Mucosa of descending colon (tissue), 3 donors: ENCODE measurements around the gene RAB19. TPM values are rescaled to one million over a fixed set of nuclear protein-coding genes. Genes with fewer than 3 reads are reported as not detected.
"Not testable (repeated sequence)": the region's sequence is repeated elsewhere in the genome, so short reads cannot be mapped to it uniquely, and the experiment has no call there.

Source experiments
- ATAC-seq: fragments of 200-7000 bp; cut with Tn5 transposase; one replicate; pipeline ENCODE4 v1.9.1; 2020; ENCODE audit warnings: mild to moderate bottlenecking, moderate library complexity
- DNase-seq, 3 donors: peaks; one replicate each; pipeline ENCODE4 v3.0.0-alpha.2; 2020
- H3K36me3 ChIP-seq: fragments of 200-600 bp; one replicate; pipeline ENCODE4 v1.8.0; 2021; ENCODE audit warnings: low read depth, mild to moderate bottlenecking
- H3K4me1 ChIP-seq: fragments of 200-600 bp; one replicate; pipeline ENCODE4 v1.8.0; 2021; ENCODE audit warnings: low read depth, mild to moderate bottlenecking
- H3K4me3 ChIP-seq: fragments of 200-600 bp; one replicate; pipeline ENCODE4 v1.8.0; 2021; ENCODE audit warnings: mild to moderate bottlenecking
- H3K9me3 ChIP-seq: fragments of 200-600 bp; one replicate; pipeline ENCODE4 v1.8.0; 2021; ENCODE audit warnings: mild to moderate bottlenecking
- intact Hi-C, 2 donors: fragments of 100-400 bp; cut with DNase I in 1 of 2; cut with micrococcal nuclease in 1 of 2; formaldehyde crosslinking; loops; one replicate each; pipeline versions ENCODE4 v1.11.0 to v1.11.1; 2022; cut with DNase I, micrococcal nuclease
- total RNA-seq, 3 donors: library from RNA; stranded (reverse); fragmentation: NEBNext Ultra II Directional in 2 of 3; extraction: Animal tissue kit (Norgen Biotek cat#: 25700) in 2 of 3; gene quantifications; one replicate each; pipeline versions ENCODE4 v1.2.1 to v1.2.4, GENCODE V29; 2021 to 2023
- TF ChIP-seq, protein P1 (sequence below): fragments of 200-600 bp; IDR thresholded peaks from one replicate; pipeline ENCODE4 v1.8.0; 2022; ENCODE audit warnings: antibody characterized with exemption, mild to moderate bottlenecking
- donor health status: DM: no; HTN: no; CAD: no; lungs with moderate emphysema.
- donor health status: DM: no; HTN: no; CAD: no.
- donor health status: DM: no; HTN: yes; CAD: no.

Gene RAB19
- total RNA-seq, 3 donors from 2014 or later: 7.3 to 22.0 (median 21.5) TPM

DNA sequence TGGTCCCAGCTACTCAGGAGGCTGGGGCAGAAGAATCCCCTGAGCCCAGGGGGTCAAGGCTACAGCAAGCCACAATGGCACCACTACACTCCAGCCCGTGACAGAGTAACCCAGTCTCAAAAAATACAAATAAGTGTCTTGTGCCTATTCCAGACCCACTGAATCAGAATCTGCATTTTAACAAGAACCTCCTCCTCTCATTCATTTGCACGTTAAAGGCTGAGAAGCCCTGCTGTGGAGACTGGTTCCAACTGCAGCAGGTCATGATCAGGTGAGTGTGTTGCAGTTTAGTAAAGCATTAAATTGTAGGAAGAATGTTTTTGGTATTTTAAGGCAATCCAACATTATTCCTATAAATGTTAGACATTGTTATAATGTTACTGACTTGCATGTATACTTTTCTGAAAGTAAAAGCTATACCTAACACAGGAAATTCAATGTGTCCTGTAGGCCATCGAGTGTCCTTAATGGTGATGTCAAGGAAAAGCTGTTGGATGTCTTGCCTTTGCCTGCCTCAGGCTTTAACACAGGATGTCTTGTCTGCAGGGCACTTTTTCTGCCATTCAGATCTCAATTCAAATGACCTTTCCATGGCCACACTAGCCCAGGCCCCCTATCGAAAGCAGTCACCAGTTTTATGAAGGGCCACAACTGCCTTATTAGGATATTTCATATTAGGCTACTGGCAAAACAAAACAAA, 45.1 kb downstream of the RAB19 start:
- DNase-seq: no peak

DNA sequence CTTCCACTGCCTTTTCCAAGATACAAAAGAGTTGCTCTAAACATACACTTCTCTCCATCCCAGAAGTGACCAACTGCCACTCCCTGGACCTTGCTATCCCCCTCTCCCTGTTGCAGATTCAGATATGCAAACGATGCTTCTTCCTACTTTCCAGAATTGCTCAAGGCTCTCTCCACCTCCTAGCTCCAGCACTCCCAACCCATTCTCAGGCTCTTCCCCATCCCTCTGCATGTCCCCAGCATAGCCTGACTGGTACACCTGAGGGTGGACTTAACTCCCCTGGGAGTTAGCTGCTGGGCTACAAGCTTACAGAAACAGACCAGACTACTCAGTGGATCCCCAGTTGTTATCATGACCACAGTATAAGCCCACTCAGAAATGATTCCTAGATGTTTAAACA, 47.9 kb downstream of the RAB19 start:
- Histone ChIP-seq H3K9me3 (no peaks in the 10 kb centered on the region), H3K4me3 (no peak overlapping the region), H3K36me3 (peaks cover 8% of the 10 kb centered on the region), H3K4me1 (peaks cover 48% of the 10 kb centered on the region)
- intact Hi-C loops: no loop called here
- no peak for DNase-seq
- ATAC-seq: peak; percentile 2
- TF ChIP-seq, protein P1, sequence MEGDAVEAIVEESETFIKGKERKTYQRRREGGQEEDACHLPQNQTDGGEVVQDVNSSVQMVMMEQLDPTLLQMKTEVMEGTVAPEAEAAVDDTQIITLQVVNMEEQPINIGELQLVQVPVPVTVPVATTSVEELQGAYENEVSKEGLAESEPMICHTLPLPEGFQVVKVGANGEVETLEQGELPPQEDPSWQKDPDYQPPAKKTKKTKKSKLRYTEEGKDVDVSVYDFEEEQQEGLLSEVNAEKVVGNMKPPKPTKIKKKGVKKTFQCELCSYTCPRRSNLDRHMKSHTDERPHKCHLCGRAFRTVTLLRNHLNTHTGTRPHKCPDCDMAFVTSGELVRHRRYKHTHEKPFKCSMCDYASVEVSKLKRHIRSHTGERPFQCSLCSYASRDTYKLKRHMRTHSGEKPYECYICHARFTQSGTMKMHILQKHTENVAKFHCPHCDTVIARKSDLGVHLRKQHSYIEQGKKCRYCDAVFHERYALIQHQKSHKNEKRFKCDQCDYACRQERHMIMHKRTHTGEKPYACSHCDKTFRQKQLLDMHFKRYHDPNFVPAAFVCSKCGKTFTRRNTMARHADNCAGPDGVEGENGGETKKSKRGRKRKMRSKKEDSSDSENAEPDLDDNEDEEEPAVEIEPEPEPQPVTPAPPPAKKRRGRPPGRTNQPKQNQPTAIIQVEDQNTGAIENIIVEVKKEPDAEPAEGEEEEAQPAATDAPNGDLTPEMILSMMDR: no peak

More for the DNA sequence above, 45.1 kb downstream of the RAB19 start:
- H3K36me3 ChIP-seq: no peaks in the 10 kb centered on the region
- no peaks in the 10 kb centered on the region for H3K9me3 ChIP-seq
- ATAC-seq: no peak
- TF ChIP-seq, protein P1: no peak
- intact Hi-C loops: no loop called here
- no peak overlapping the region for H3K4me3 ChIP-seq
- H3K4me1 ChIP-seq: peaks cover 27% of the 10 kb centered on the region

DNA sequence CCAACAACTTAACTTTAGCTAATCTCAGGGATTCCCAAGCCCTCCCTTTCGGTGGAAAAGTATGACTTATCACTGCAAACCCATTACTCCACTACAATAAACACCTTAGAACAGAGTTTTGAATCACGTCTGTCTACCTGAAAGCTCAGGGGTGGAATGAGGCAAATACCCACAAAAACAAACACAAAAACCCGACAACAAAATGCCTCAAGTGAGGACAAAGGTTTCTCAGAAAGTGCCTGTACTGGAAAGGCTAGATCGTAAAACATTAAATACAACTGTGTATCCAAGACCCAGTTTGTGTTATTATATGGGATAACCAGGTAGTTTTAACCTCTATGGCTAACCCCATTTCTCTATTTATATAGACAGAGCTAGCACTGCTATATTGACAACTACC, 49.4 kb downstream of the RAB19 start:
- H3K4me1 ChIP-seq: peaks cover 59% of the 10 kb centered on the region
- TF ChIP-seq, protein P1: no peak
- H3K36me3 ChIP-seq: peaks cover 9% of the 10 kb centered on the region
- no peaks in the 10 kb centered on the region for H3K9me3 ChIP-seq
- peak; percentile 43 for ATAC-seq
- peak in 1 of 3 donors; percentile 57 for DNase-seq
- H3K4me3 ChIP-seq: no peak overlapping the region
- intact Hi-C loops: no loop called here

DNA sequence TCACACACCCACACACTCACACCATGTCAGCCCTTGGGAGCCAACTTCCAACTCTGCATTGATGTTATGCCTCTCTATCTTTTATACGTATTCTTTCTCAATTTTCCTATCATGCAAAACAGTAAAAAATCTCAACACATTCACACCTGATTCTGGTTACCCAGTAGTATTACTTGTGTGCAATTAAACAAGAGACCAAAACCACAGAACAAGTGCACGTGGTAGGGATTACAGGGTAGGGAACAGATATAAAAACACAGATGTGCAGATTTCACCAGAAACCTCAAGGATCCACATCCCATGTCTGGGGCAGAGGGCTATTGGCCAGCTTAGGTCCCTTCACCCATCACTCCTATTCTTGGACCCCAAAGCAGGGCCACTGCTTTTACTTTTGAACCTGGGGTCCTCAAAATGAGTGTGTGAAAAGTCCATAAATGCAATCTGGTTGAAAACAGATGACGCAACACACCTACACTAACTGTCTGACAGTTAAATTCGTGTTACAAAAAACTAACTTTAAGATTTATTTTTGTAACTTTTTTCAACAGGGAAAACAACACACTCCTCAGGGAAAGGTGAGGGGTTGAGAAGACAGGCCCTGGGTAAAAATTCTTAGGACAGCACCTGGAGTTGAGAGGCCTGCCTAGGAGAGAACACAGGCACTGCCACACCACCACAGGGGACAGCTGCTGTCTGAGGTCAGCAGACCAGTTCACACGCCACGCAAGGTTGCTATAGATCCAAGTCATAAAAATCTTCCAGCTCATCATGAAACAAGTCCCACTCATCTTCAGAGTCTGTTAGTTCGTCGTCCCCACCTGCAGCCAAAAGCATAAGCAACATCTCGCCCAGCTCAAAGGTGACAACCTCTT, 50.2 kb downstream of the RAB19 start:
- DNase-seq, H3K4me3 ChIP-seq, ATAC-seq, H3K9me3 ChIP-seq, intact Hi-C loops: not testable (repeated sequence)
- Histone ChIP-seq H3K4me1 (peaks cover 59% of the 10 kb centered on the region), H3K36me3 (peaks cover 16% of the 10 kb centered on the region)

DNA sequence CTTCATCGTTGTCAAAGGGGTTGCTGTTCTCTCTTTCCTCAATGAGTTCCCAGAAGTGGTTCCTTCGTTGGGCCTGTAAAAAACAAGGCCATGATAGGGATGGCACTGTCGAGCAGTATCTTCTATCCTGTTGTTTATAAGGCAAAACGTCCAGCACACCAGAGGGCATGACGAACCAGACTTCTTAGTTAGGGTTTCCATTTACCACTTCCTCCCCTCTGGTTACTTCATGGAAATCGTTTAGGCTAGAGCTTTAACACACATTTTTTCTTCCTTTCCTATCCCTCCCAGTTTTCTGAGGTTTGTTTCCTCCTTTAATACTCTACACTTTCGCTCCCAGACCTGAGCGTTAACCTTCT, 50.8 kb downstream of the RAB19 start:
- no peak overlapping the region for H3K4me3 ChIP-seq
- DNase-seq (no peak), ATAC-seq (no peak)
- no peaks in the 10 kb centered on the region for H3K9me3 ChIP-seq
- peaks cover 59% of the 10 kb centered on the region for H3K4me1 ChIP-seq
- TF ChIP-seq, protein P1: no peak
- peaks cover 17% of the 10 kb centered on the region for H3K36me3 ChIP-seq
- intact Hi-C loops: no loop called here

DNA sequence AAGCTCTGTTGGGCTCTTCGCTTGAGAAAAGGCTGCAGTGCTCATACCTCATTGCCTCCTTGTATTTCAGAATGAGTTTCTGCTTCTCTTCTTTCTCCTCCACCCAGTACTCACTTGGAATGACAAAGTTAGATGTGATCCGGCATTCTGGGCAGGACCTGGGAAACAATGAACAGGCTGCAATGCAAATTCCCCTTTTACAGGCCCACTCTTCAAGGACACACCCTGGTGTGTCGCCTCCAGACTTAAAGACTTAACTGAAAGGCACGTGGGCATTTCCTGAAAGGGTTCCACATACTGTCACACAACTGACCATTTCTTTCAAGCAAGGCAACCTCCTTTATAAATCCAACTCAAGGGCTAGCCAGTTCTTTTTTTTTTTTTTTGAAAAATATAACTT, 51.9 kb downstream of the RAB19 start:
- H3K36me3 ChIP-seq: peaks cover 17% of the 10 kb centered on the region
- TF ChIP-seq, protein P1: no peak
- ATAC-seq: peak; percentile 67

More for the DNA sequence above, 51.9 kb downstream of the RAB19 start:
- H3K4me1 ChIP-seq: peaks cover 55% of the 10 kb centered on the region
- no peak overlapping the region for H3K4me3 ChIP-seq
- intact Hi-C loops: no loop called here
- DNase-seq: peak in 1 of 3 donors; percentile 66
- no peaks in the 10 kb centered on the region for H3K9me3 ChIP-seq
